ENCODE data around the gene AUTS2.

AUTS2 gene

GRCh38 chr7:69714886-69715576 is 116.8 kb downstream of the AUTS2 start:
- in situ Hi-C loops (cut with MboI; ENCODE audit: low sequenced_read_pairs): no loop called here

GRCh38 chr7:69717221-69717620 is 118.9 kb downstream of the AUTS2 start:
- in situ Hi-C loops (cut with MboI; ENCODE audit: low sequenced_read_pairs): no loop called here

- in situ Hi-C loops (cut with MboI; ENCODE audit: low sequenced_read_pairs): no loop called here
Measured at GRCh38 chr7:69719717-69720116, 121.4 kb downstream of the AUTS2 start.

GRCh38 chr7:69722843-69723242 is 124.6 kb downstream of the AUTS2 start:
- in situ Hi-C loops (cut with MboI; ENCODE audit: low sequenced_read_pairs): no loop called here

- in situ Hi-C loops (cut with MboI; ENCODE audit: low sequenced_read_pairs): no loop called here
Measured at GRCh38 chr7:69723663-69724062, 125.4 kb downstream of the AUTS2 start.

GRCh38 chr7:69728304-69728703 is 130.0 kb downstream of the AUTS2 start:
- in situ Hi-C loops (cut with MboI; ENCODE audit: low sequenced_read_pairs): no loop called here

- in situ Hi-C loops (cut with MboI; ENCODE audit: low sequenced_read_pairs): no loop called here
Measured at GRCh38 chr7:69732203-69732602, 133.9 kb downstream of the AUTS2 start.

GRCh38 chr7:69735582-69735981 is 137.3 kb downstream of the AUTS2 start:
- in situ Hi-C loops (cut with MboI; ENCODE audit: low sequenced_read_pairs): no loop called here

- in situ Hi-C loops (cut with MboI; ENCODE audit: low sequenced_read_pairs): no loop called here
Measured at GRCh38 chr7:69736126-69736810, 138.0 kb downstream of the AUTS2 start.

- in situ Hi-C loops (cut with MboI; ENCODE audit: low sequenced_read_pairs): no loop called here
Measured at GRCh38 chr7:69738396-69738951, 140.2 kb downstream of the AUTS2 start.

GRCh38 chr7:69739190-69739589 is 140.9 kb downstream of the AUTS2 start:
- in situ Hi-C loops (cut with MboI; ENCODE audit: low sequenced_read_pairs): no loop called here

- in situ Hi-C loops (cut with MboI; ENCODE audit: low sequenced_read_pairs): no loop called here
Measured at GRCh38 chr7:69739931-69740431, 141.7 kb downstream of the AUTS2 start.

GRCh38 chr7:69742237-69742636 is 144.0 kb downstream of the AUTS2 start:
- in situ Hi-C loops (cut with MboI; ENCODE audit: low sequenced_read_pairs): no loop called here

- in situ Hi-C loops (cut with MboI; ENCODE audit: low sequenced_read_pairs): no loop called here
Measured at GRCh38 chr7:69743436-69743835, 145.2 kb downstream of the AUTS2 start.

- in situ Hi-C loops (cut with MboI; ENCODE audit: low sequenced_read_pairs): no loop called here
Measured at GRCh38 chr7:69744026-69744425, 145.8 kb downstream of the AUTS2 start.

- in situ Hi-C loops (cut with MboI; ENCODE audit: low sequenced_read_pairs): no loop called here
Measured at GRCh38 chr7:69746383-69746782, 148.1 kb downstream of the AUTS2 start.

GRCh38 chr7:69747144-69747543 is 148.9 kb downstream of the AUTS2 start:
- in situ Hi-C loops (cut with MboI; ENCODE audit: low sequenced_read_pairs): no loop called here

- in situ Hi-C loops (cut with MboI; ENCODE audit: low sequenced_read_pairs): no loop called here
Measured at GRCh38 chr7:69748530-69748929, 150.3 kb downstream of the AUTS2 start.

- in situ Hi-C loops (cut with MboI; ENCODE audit: low sequenced_read_pairs): no loop called here
Measured at GRCh38 chr7:69749372-69749979, 151.2 kb downstream of the AUTS2 start.

GRCh38 chr7:69749994-69750393 is 151.7 kb downstream of the AUTS2 start:
- in situ Hi-C loops (cut with MboI; ENCODE audit: low sequenced_read_pairs): no loop called here

GRCh38 chr7:69751026-69751425 is 152.8 kb downstream of the AUTS2 start:
- in situ Hi-C loops (cut with MboI; ENCODE audit: low sequenced_read_pairs): no loop called here

- in situ Hi-C loops (cut with MboI; ENCODE audit: low sequenced_read_pairs): no loop called here
Measured at GRCh38 chr7:69753981-69754380, 155.7 kb downstream of the AUTS2 start.

All from hTERT RPE-1 (cell line).